Stimulated activated CD8-positive, alpha-beta memory T cell treated with anti-CD3 and anti-CD28 coated beads, Interleukin-12 subunit alpha, Interleukin-12 subunit beta, amount 100 ng/mL, for 24 hours (primary cell): ENCODE results near the gene HIVEP2.

Source experiments
- DNase-seq: peaks from one replicate; pipeline ENCODE4 v3.0.0-alpha.2; 2020; ENCODE audit errors: extremely low read depth

The HIVEP2 gene

GRCh38 chr6:142946181-142946923 lies 1.4 kb upstream of the HIVEP2 start:
- DNase-seq: peak; percentile 80

GRCh38 chr6:142945446-142946180 lies 637 bp upstream of the HIVEP2 start:
- DNase-seq: no peak

GRCh38 chr6:142944124-142945048 lies 590 bp downstream of the HIVEP2 start:
- DNase-seq: peak; percentile 83

GRCh38 chr6:142943711-142944123 lies 1.3 kb downstream of the HIVEP2 start:
- no peak for DNase-seq

- DNase-seq: no peak
These were observed 2.2 kb downstream of the HIVEP2 start for GRCh38 chr6:142942805-142943227.

GRCh38 chr6:142942238-142942637 lies 2.7 kb downstream of the HIVEP2 start:
- DNase-seq: no peak

- DNase-seq: no peak
These were observed 4.0 kb downstream of the HIVEP2 start for GRCh38 chr6:142941018-142941417.

- no peak for DNase-seq
These were observed 4.5 kb downstream of the HIVEP2 start for GRCh38 chr6:142940487-142940886.

- no peak for DNase-seq
These were observed 6.5 kb downstream of the HIVEP2 start for GRCh38 chr6:142938510-142938909.

GRCh38 chr6:142937986-142938385 lies 7.0 kb downstream of the HIVEP2 start:
- no peak for DNase-seq

GRCh38 chr6:142935553-142936517 lies 9.1 kb downstream of the HIVEP2 start:
- DNase-seq: no peak

GRCh38 chr6:142934599-142934998 lies 10.4 kb downstream of the HIVEP2 start:
- no peak for DNase-seq

- DNase-seq: no peak
These were observed 10.9 kb downstream of the HIVEP2 start for GRCh38 chr6:142934106-142934505.

GRCh38 chr6:142933701-142934100 lies 11.3 kb downstream of the HIVEP2 start:
- no peak for DNase-seq

- DNase-seq: no peak
These were observed 12.1 kb downstream of the HIVEP2 start for GRCh38 chr6:142932889-142933288.

- no peak for DNase-seq
These were observed 15.1 kb downstream of the HIVEP2 start for GRCh38 chr6:142929751-142930358.

- no peak for DNase-seq
These were observed 17.1 kb downstream of the HIVEP2 start for GRCh38 chr6:142927904-142928303.

GRCh38 chr6:142927271-142927580 lies 17.8 kb downstream of the HIVEP2 start:
- DNase-seq: no peak

GRCh38 chr6:142926494-142927270 lies 18.3 kb downstream of the HIVEP2 start:
- DNase-seq: no peak

- no peak for DNase-seq
These were observed 18.8 kb downstream of the HIVEP2 start for GRCh38 chr6:142926177-142926493.
